Superior temporal gyrus (tissue), 1 donor: Measurements from ENCODE around the gene CYP4F3.
A peak's percentile ranks its signal among the peaks of the same experiment; 100 is the strongest.
"Not testable (repeated sequence)": the region's sequence is repeated elsewhere in the genome, so short reads cannot be mapped to it uniquely, and the experiment has no call there.

ENCODE experiments used
- DNase-seq: peaks from one replicate; pipeline ENCODE4 v3.0.0-alpha.2; 2016; ENCODE audit errors: extremely low spot score

Gene CYP4F3

GRCh38 chr19:15669891-15670290 is 29.2 kb downstream of the CYP4F3 start:
- DNase-seq = no peak

- DNase-seq = no peak
Measured at GRCh38 chr19:15671237-15671821, 30.6 kb downstream of the CYP4F3 start.

- no peak for DNase-seq
Measured at GRCh38 chr19:15671891-15672579, 31.3 kb downstream of the CYP4F3 start.

- no peak for DNase-seq
Measured at GRCh38 chr19:15672580-15673175, 32.0 kb downstream of the CYP4F3 start, which contains the start of gene CYP4F12. Gene CYP4F12 (plus strand): TSS chr19:15673087. CDS start chr19:15673530, 443 bp downstream.

GRCh38 chr19:15673176-15673654 is 32.5 kb downstream of the CYP4F3 start:
- DNase-seq = no peak

- DNase-seq = no peak
Measured at GRCh38 chr19:15675560-15675959, 34.9 kb downstream of the CYP4F3 start.

- DNase-seq = no peak
Measured at GRCh38 chr19:15679089-15679488, 38.4 kb downstream of the CYP4F3 start.

GRCh38 chr19:15679865-15680264 is 39.2 kb downstream of the CYP4F3 start:
- not testable (repeated sequence) for DNase-seq

- DNase-seq = no peak
Measured at GRCh38 chr19:15680478-15681322, 40.0 kb downstream of the CYP4F3 start.

- no peak for DNase-seq
Measured at GRCh38 chr19:15683411-15683810, 42.7 kb downstream of the CYP4F3 start.

- DNase-seq = no peak
Measured at GRCh38 chr19:15684828-15685227, 44.1 kb downstream of the CYP4F3 start.

- DNase-seq = no peak
Measured at GRCh38 chr19:15696654-15697194, 56.0 kb downstream of the CYP4F3 start.

- no peak for DNase-seq
Measured at GRCh38 chr19:15701757-15702533, 61.2 kb downstream of the CYP4F3 start.

- DNase-seq = peak; percentile 12
Measured at GRCh38 chr19:15702534-15702930, 61.8 kb downstream of the CYP4F3 start.
